Ishikawa (cell line): Measurements from ENCODE around the gene SPOCK2.

ENCODE experiments used
- CEBPB ChIP-seq: IDR thresholded peaks from 2 replicates; pipeline ENCODE4 v1.6.1; 2012
- CREB1 ChIP-seq: IDR thresholded peaks from 2 replicates; pipeline ENCODE4 v1.6.1; 2012; ENCODE audit warnings: low read depth
- EGR1 ChIP-seq: IDR thresholded peaks from 2 replicates; pipeline ENCODE4 v1.6.1; 2012
- EP300 ChIP-seq: IDR thresholded peaks from 2 replicates; pipeline ENCODE4 v1.6.1; 2012; ENCODE audit warnings: borderline replicate concordance
- FOXM1 ChIP-seq: IDR thresholded peaks from 2 replicates; pipeline ENCODE4 v1.6.1; 2012; ENCODE audit warnings: low read depth, borderline replicate concordance
- NFIC ChIP-seq: IDR thresholded peaks from 2 replicates; pipeline ENCODE4 v1.6.1; 2012
- RAD21 ChIP-seq: IDR thresholded peaks from 2 replicates; pipeline ENCODE4 v1.6.1; 2012; ENCODE audit warnings: low read depth
- TAF1 ChIP-seq: IDR thresholded peaks from 2 replicates; pipeline ENCODE4 v1.6.1; 2012; ENCODE audit warnings: low read depth, mild to moderate bottlenecking
- TCF12 ChIP-seq: IDR thresholded peaks from 2 replicates; pipeline ENCODE4 v1.6.1; 2012; ENCODE audit warnings: low read depth
- TEAD4 ChIP-seq: IDR thresholded peaks from 2 replicates; pipeline ENCODE4 v1.6.1; 2012
- YY1 ChIP-seq: IDR thresholded peaks from 2 replicates; pipeline ENCODE4 v1.6.1; 2012; ENCODE audit warnings: low read depth
- ZBTB7A ChIP-seq: IDR thresholded peaks from 2 replicates; pipeline ENCODE4 v1.6.1; 2012; ENCODE audit warnings: low read depth
- TF ChIP-seq, protein P1 (sequence below): IDR thresholded peaks from 2 replicates; pipeline ENCODE4 v1.6.1; 2012
- TF ChIP-seq, protein P2 (sequence below): IDR thresholded peaks from 2 replicates; pipeline ENCODE4 v1.6.1; 2012
- TF ChIP-seq, protein P3 (sequence below): IDR thresholded peaks from 2 replicates; pipeline ENCODE4 v1.6.1; 2012; ENCODE audit warnings: low read depth, mild to moderate bottlenecking

The SPOCK2 gene

DNA sequence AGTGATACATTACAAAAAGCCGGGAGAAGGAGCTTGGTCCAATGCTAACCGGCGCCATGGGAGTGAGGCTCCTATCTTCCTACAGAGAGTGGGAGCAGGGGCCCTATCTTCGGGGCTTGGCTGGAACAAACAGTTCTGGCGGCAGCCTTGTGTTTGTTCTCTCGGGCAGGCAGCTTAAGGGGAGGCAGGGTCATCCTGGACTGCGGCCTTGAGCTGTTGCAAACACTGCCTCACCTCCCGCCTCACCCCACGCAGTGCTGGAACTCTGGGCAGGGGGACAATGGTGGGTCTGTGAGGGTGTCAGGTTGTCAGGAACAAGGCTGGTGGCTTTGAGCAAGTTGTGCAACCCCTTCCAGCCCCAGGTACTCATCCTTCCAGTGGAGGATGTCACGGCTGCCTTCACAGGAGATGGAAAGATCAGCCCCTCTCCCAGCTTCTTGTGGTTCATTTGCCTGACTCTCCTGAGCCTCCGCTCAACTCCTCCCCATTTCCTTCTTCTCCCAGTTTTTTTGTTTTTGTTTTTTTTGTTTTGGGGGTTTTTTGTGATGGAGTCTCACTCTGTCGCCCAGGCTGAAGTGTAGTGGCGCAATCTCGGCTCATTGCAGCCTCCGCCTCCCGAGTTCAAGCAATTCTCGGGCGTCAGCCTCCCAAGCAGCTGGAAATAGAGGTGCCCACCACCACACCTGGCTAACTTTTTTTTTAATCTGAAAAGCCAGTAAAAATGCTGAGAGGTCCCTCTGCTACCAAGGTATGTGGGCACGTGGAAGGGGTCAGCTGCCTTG, 57.4 kb downstream of the SPOCK2 start:
- TF ChIP-seq FOXM1, result no peak
- TF ChIP-seq CREB1, result no peak
- TF ChIP-seq, protein P1, sequence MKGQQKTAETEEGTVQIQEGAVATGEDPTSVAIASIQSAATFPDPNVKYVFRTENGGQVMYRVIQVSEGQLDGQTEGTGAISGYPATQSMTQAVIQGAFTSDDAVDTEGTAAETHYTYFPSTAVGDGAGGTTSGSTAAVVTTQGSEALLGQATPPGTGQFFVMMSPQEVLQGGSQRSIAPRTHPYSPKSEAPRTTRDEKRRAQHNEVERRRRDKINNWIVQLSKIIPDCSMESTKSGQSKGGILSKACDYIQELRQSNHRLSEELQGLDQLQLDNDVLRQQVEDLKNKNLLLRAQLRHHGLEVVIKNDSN, result no peak

DNA sequence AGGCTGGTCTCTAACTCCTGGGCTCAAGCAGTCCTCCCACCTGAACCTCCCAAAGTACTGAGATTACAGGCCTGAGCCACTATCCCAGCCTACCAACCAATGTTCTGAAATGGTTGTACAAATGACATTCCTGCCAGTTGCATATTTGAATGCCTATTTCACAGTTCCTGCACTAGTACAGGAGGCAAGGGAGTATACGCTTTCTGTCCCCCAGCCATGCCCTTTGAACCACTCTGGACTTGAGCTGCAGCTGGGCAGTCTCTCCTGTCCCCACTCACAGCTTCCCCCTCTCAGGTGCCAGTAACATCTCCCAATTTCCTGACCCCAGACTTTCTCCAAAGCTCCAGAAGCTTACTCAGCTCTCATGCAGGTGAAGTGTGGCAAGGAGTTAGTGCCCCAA, 58.9 kb downstream of the SPOCK2 start:
- TF ChIP-seq TCF12, result no peak
- TF ChIP-seq TAF1, result no peak
- TF ChIP-seq ZBTB7A, result no peak
- TF ChIP-seq EP300, result no peak
- TF ChIP-seq NFIC, result no peak
- TF ChIP-seq, protein P1, result no peak
- TF ChIP-seq FOXM1, result no peak
- TF ChIP-seq YY1, result no peak
- TF ChIP-seq CEBPB, result no peak
- TF ChIP-seq CREB1, result no peak
- no peak for TF ChIP-seq EGR1
- no peak for TF ChIP-seq RAD21
- TF ChIP-seq, protein P2, sequence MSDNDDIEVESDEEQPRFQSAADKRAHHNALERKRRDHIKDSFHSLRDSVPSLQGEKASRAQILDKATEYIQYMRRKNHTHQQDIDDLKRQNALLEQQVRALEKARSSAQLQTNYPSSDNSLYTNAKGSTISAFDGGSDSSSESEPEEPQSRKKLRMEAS, result no peak
- TF ChIP-seq, protein P3, sequence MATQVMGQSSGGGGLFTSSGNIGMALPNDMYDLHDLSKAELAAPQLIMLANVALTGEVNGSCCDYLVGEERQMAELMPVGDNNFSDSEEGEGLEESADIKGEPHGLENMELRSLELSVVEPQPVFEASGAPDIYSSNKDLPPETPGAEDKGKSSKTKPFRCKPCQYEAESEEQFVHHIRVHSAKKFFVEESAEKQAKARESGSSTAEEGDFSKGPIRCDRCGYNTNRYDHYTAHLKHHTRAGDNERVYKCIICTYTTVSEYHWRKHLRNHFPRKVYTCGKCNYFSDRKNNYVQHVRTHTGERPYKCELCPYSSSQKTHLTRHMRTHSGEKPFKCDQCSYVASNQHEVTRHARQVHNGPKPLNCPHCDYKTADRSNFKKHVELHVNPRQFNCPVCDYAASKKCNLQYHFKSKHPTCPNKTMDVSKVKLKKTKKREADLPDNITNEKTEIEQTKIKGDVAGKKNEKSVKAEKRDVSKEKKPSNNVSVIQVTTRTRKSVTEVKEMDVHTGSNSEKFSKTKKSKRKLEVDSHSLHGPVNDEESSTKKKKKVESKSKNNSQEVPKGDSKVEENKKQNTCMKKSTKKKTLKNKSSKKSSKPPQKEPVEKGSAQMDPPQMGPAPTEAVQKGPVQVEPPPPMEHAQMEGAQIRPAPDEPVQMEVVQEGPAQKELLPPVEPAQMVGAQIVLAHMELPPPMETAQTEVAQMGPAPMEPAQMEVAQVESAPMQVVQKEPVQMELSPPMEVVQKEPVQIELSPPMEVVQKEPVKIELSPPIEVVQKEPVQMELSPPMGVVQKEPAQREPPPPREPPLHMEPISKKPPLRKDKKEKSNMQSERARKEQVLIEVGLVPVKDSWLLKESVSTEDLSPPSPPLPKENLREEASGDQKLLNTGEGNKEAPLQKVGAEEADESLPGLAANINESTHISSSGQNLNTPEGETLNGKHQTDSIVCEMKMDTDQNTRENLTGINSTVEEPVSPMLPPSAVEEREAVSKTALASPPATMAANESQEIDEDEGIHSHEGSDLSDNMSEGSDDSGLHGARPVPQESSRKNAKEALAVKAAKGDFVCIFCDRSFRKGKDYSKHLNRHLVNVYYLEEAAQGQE, result no peak
- TF ChIP-seq TEAD4, result no peak

DNA sequence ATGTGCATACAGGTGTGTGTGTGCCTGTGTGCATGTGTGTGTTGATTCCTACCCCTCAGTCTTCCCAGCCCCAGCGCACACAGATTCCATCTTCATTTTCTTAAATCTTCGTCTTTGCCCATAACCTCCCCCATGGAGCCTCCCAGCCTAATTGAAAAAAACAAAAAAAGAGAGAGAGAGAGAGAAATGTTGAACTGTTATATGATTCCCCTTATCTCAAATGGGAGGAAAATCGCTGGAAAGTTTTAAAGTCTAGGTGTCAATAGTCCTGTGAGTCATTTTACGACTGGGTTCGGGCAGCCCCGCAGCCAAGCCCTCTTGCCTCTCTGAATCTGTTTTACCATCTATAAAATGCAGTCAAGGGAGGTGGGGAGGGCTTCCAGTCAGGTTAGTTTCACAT, 60.9 kb downstream of the SPOCK2 start:
- TF ChIP-seq, protein P3, result no peak
- TF ChIP-seq CEBPB (no peak), TCF12 (no peak), CREB1 (no peak), EP300 (no peak), EGR1 (no peak), RAD21 (no peak), TAF1 (no peak), ZBTB7A (no peak), FOXM1 (no peak), YY1 (no peak), TEAD4 (no peak)
- TF ChIP-seq, protein P2, result no peak
- TF ChIP-seq, protein P1, result no peak

DNA sequence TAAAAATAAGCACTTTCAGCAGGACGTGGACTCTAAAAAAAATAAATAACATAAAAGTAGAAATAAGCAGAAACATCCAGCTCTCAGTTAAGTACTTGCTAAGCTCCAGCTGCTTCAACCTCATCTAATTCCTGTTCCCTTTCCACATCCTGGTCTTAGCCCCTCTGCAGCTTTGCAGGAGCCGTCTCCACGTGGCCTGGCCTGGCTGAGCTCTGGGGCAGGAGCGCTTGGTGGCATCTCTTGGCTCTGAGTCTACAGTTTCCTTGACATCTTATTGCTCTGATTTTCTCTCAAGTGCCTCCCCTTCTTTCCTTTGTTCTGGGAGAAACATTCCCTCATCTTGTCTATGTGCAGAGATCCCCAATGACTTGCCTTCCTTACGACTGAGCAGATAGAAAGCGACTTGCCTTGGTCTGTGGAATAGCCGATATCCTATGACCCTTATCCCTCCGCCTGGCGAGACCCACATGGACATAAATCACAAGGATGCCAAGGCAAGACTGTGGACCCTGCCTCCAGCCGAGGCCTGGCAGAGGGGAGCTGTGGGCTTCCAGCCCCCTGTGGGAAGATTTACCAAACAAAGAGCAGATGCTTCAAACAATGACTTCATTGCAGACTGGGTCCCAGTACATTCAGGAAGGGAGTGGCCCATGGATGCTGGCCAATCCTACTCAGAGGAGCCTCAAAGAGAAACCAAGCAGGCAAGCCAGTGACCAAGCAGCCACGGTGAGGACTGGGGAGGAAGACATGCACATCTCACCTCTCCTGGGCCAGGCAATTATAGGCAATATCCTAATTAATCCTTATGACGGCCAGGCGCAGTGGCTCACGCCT, 61.9 kb downstream of the SPOCK2 start:
- TF ChIP-seq TEAD4 (no peak), EP300 (no peak), RAD21 (no peak), FOXM1 (no peak), TCF12 (no peak), YY1 (no peak), ZBTB7A (no peak), TAF1 (no peak), EGR1 (no peak), CEBPB (no peak), CREB1 (no peak), NFIC (no peak)
- TF ChIP-seq, protein P1, result no peak
- TF ChIP-seq, protein P2, result no peak
- TF ChIP-seq, protein P3, result no peak
